Left forelimb (tissue), 1 donor: ENCODE results near the gene IFI6.
"Not testable (repeated sequence)": the region's sequence is repeated elsewhere in the genome, so short reads cannot be mapped to it uniquely, and the experiment has no call there.

ENCODE experiments used
- DNase-seq: peaks from one replicate; pipeline ENCODE4 v3.0.0-alpha.2; 2018; ENCODE audit warnings: low spot score

IFI6 gene

DNA sequence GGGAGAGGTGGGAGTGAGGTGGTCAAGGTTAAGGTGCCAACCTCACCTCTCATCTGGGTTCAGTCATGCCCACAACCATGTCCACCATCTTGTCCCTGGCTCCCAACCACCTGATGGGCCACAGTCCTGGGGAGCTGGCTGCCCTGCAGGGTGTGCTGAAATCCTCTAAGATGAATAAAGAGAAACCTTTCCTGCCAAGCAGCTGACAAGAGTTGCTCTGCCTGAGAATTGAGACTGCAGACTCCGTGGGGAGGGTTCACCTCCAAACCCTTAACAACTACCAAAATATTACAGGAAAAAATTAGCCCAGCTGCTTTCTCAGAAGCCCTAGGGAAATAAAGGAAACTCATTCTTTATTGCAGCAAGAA lies 21.8 kb downstream of the IFI6 start:
- DNase-seq: no peak

DNA sequence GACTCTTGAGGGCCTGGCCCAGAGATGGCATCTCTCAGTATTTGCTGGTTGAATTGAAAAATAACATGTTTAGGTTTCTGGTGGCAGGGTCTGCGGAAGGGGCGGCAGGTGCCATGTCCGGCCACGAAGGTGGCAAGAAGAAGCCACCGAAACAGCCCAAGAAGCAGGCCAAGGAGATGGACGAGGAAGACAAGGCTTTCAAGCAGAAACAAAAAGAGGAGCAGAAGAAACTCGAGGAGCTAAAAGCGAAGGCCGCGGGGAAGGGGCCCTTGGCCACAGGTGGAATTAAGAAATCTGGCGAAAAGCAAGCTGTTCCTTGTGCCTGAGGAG lies 22.7 kb downstream of the IFI6 start:
- no peak for DNase-seq

DNA sequence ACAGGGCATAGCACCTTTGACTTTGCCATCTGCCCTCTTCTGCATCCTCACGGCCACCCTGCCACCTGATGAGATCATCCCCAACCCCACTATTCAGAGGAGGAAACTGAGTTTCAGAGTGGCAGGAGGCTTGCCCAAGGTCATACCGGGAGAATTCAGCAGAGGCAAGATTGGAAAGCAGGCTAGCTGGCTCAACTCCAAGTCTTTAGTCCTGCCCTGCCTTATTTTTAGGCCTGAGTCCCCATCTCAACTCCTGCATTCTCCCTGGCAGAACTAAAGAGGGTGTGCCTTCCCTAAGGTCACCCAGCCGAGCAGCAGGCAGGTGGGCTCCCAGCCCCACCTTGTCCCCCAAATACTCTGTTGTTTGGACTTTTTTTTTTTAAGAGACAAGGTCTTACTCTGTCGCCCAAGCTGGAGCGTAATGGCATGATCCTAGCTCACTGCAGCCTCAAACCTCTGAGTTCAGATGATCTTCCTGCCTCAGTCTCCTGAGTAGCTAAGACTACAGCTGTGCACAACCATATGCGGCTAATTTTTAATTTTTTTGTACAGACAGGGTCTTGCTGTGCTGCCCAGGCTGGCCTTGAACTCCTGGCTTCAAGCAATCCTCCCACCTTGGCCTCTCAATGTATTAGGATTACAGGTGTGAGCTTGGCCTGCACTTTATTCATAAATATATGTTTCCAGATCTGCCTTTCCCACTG lies 23.2 kb downstream of the IFI6 start:
- DNase-seq: no peak

DNA sequence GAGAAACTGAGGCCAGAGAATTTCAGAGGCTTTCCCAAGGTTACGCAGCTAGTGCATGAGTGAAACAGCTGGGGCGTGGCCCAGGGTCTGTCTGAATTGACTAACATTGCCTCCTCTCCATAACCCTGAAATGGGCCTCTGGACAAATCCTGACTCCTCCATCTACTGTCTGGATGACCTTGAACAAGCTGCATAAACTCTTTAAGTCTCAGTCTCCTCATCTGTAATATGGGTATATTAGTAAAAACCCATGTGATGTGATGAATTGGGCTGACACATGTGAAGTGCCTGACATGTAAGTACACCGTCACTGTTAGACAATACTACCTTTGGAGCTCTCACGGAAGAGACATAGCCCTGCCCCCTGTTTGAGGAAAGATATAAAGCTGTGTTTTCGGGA lies 24.7 kb downstream of the IFI6 start:
- DNase-seq: no peak

GRCh38 chr1:27646676-27647075 lies 25.3 kb downstream of the IFI6 start:
- no peak for DNase-seq

DNA sequence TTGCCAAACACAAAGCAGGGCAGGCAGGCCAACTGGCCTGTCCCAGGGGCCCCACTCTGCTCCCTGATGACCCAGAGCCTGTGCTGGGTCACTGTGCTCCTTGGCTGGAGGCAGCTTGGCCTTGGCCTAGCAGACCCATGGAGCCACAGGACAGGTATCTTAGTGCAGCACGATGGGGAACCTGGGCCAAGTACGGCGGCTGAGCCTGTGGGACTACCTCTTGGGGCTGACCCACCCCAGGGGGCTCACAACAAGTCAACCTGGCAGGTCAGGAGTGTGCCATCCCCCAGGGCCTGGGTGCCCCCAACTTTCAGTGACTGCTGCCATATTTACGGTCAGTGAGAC lies 26.9 kb downstream of the IFI6 start:
- no peak for DNase-seq

DNA sequence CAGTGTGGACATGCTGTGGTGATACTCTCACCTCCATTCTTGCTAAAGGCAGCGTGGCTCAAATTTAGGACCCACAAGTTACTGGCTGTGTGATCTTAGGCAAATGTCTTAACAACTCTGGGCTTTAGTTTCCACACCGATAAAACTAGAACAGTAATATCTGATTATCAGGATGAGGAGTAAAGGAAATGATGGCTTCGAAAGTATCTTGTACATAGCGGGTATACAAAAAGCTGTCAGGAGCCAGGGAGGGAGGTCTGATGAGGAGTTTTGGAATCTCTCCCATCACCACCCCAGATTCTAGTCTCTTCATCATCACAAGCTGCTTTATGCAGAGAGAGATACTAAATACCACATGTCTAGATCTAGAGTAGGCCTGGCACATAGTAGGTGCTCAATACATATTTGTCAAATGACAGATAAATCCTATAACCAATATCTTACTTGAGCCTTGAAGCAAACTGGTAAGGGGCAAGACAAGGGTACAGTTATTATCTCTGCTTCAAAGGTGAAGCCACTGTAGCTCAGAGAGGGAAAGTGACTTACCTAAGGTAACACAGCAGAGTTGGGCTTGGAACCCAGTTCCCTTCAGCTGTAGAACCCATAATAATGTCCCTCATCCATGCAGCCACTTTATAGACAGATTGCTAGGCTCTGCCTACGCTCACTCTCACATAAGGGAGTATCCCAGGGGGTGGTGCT lies 27.5 kb downstream of the IFI6 start:
- DNase-seq: no peak

DNA sequence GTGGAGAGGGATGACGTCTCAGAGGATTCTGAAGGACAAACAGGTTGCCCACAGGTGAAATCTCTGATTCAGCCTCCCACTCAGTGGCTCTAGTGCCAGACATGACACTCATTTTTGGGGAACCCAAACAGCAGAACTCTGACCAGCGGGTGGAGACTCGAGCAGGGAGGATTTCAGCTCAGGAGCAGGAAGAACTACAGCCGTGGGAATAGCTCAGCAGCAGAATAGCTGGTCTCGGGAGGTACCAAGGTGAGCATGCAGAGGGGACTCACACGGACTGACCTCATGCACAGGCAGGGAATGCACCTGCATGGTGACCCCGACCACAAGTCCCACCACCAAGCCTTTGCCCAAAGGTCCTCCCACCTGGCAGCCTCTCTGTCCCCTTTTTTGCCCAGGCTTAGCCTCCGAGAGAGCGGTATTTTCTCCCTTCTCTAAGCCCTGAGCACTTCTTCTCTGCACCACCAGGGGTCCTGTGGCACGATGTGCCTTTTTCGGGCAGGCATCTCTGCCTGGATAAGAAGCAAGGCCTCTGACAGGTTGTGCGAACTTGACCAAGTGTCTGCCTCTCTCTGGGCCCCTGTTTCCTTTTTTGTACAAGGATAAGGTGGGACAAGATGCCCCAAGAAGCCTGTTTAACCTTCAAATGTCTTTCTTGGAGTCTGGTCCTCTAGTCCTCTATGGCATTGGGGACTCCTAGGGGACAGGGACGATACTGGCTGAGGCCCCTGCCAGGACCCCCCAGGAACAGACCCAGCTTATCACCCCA lies 28.2 kb downstream of the IFI6 start:
- no peak for DNase-seq

DNA sequence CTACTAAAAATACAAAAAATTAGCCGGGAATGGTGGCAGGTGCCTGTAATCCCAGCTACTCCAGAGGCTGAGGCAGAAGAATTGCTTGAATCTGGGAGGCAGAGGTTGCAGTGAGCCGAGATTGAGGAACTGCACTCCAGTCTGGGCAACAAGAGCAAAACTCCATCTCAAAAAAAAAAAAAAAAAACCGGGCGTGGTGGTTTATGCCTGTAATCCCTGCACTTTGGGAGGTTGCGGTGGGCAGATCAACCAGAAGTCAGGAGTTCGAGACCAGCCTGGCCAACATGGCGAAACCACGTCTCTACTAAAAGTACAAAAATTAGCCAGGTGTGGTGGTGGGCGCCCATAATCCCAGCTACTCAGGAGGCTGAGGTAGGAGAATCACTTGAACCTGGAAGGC lies 31.5 kb downstream of the IFI6 start:
- DNase-seq: not testable (repeated sequence)

- no peak for DNase-seq
Measured at GRCh38 chr1:27638805-27639204, 33.2 kb downstream of the IFI6 start.

DNA sequence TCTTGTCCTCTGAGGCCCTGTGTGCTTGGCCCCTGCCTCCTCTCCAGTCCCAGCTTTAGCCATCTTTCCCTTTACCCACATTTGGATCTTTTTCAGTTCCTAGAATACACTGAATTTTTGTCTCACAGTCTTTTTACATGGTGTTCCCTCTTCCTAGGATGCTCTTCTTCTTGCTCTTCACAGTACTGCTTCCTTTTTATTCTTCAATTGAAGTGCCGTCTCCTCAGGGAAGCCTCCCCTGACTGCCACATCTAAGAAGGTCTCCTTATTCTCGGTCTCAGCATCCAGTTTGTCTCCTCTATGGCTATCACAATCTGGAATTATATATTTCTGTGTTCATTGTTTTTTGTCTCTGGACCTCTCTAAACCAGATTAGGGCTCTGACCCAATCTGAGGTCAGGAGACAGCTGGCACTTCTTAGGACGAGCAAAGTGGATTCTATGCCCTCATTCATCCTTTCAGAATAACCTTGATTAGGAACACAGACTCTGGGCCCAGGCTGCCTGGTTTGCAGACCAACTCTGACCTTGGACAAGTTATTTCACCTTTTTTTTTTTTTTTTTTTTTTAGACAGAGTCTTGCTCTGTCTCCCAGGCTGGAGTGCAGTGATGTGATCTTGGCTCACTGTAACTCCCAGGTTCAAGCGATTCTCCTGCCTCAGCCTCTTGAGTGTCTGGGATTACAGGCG lies 33.8 kb downstream of the IFI6 start:
- DNase-seq: no peak

GRCh38 chr1:27635396-27636142 lies 36.4 kb downstream of the IFI6 start:
- no peak for DNase-seq

DNA sequence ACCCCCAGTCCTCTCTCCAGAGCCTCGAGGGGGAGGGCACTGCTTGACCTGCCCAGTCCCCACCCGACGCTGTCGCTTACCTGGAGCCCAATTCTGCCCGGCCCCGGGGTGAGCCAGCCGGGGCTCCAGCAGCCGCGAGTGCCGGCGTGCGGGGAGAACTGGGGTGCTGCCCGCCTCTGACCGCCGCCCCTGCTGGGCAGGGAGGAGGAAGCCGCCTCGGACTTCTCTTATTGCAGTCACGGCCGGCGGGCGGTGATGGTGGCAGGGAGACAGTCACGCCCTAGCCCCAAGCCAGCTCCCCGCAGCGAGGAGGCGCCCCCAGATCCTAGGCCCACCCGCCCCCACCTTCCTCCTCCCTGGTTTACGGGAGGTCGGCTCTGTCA lies 37.0 kb downstream of the IFI6 start, which contains the start of gene FGR:
Gene FGR, minus strand, starts transcription at position 201 of the 383 bp plus-strand sequence. CDS start 11,269 bp downstream, outside the sequence.
- DNase-seq: no peak

GRCh38 chr1:27634177-27634984 lies 37.6 kb downstream of the IFI6 start:
- DNase-seq: no peak

- DNase-seq: no peak
Measured at GRCh38 chr1:27633640-27634176, 38.3 kb downstream of the IFI6 start.

- DNase-seq: no peak
Measured at GRCh38 chr1:27633298-27633610, 38.7 kb downstream of the IFI6 start.

GRCh38 chr1:27632387-27633297 lies 39.4 kb downstream of the IFI6 start:
- DNase-seq: no peak

- DNase-seq: no peak
Measured at GRCh38 chr1:27630859-27631491, 41.0 kb downstream of the IFI6 start.

GRCh38 chr1:27628712-27629111 lies 43.3 kb downstream of the IFI6 start:
- DNase-seq: no peak
